Activated naive CD4-positive, alpha-beta T cell treated with anti-CD3 and anti-CD28 coated beads, Interleukin-2, amount 50 U/mL, for 16 hours (primary cell): ENCODE data around the gene RGS8.

Source experiments
- DNase-seq: peaks from one replicate; pipeline ENCODE4 v3.0.0-alpha.2; 2020

The RGS8 gene, protein sequence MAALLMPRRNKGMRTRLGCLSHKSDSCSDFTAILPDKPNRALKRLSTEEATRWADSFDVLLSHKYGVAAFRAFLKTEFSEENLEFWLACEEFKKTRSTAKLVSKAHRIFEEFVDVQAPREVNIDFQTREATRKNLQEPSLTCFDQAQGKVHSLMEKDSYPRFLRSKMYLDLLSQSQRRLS

GRCh38 chr1:182684116-182684828 is at the start of gene RGS8:
RGS8 (minus strand) TSS chr1:182684587; CDS start chr1:182669649, 14,938 bp downstream.
- DNase-seq = no peak

DNA sequence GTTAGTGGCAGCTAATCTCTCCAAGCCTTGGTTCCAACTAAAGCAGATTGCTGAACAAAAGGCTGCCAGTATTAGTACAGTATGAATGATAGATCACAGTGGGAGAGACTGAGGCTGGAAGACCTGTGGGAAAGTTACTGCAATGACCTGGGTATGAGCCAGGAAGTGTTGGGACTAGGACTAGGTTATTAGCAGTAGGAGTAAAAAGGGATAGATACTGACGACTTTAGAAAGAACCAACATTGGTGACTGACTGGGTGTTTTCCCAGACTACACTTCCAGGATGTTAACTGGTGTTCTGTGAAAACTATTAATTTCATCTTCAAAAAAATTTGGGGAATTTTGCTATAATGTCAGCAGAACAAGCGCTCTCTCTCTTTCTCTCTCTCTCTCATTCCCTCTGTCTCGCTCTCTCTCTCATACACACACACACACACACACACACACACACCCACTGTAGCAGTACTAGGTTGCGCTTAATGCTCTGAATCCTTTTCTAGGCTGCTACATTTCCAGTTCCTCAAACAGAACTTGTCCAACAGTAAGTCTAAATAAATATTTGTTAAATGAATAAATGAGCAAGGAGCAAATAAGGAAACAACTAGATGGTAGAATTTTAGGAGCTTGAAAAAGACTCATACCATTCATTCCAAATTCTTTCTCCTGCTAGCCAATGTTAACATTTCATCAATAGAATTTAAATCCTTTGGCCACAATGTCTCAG is 47.6 kb upstream of the RGS8 start:
- no peak for DNase-seq

GRCh38 chr1:182726912-182727311 is 42.5 kb upstream of the RGS8 start:
- no peak for DNase-seq

GRCh38 chr1:182725259-182726255 is 41.2 kb upstream of the RGS8 start:
- no peak for DNase-seq

DNA sequence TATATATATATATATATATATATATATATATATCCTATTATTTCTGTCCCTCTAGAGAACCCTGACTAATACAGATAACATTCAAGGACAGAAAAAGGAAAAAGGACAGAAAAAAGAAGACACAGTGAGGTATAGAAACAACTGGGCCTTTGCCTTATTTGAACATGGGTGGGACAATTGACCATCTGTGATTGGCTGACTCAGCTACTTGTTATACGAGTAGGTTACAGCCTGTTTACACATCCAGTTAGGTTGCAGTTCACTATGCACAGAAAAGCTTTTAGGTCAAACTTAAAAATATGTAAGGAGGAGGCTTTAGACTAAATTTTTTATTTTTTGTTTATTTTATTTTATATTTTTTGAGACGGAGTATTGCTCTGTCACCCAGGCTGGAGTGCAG is 39.8 kb upstream of the RGS8 start:
- DNase-seq = no peak

DNA sequence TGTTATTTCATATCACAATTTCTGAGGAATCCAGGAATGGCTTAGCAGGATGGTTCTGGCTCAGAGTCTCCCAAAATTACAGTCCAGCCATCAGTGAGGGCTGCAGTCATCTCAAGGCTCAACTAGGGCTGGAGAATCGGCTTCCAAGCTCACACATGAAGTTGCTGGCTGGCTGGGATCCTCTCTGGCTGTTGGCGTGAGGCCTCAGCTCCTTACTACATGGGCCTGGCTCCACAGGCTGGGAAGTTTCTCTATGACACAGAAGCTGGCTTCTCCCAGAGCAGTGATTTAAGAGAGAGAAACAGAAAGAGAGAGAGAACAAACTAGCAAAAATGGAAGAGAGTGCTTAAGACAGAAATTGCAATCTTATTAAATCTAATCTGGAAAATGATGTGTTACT is 38.8 kb upstream of the RGS8 start:
- DNase-seq = no peak

DNA sequence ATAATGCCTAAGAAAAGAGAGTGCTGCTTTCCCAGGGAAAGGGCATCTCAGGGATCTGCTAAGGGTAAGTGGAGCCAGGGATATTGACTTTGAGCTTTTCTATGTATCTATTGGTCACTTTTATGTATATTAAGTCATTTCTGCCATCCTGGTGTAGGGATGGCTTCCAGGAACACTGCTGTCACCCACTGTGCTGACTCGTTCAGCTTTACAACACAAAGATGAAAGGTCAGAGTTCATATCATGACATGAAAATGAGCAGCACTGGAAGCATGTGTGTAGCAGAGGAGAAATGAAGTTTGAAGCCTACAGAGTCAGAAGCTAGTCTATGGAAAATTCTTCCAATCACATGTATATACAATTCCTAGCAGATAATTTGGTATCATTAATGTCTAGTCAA is 37.1 kb upstream of the RGS8 start:
- DNase-seq = no peak

DNA sequence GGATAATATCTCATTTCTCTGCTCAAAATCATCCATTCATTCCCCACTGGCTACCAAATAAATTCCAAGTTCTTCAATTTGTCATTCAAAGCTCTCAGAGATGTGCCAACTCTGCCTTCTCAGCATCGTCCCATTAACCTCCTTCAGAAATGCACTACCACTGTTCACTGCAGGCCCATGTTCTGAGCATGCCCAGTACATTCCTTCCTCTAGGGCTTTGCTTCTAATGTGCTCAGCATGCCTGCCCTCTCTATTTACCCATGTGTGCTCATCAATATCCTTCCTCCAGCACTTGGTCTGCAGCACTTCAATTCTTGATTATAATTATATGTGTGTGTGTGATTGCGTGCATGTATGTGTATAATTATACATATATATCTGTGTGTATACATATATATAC is 36.1 kb upstream of the RGS8 start:
- no peak for DNase-seq

DNA sequence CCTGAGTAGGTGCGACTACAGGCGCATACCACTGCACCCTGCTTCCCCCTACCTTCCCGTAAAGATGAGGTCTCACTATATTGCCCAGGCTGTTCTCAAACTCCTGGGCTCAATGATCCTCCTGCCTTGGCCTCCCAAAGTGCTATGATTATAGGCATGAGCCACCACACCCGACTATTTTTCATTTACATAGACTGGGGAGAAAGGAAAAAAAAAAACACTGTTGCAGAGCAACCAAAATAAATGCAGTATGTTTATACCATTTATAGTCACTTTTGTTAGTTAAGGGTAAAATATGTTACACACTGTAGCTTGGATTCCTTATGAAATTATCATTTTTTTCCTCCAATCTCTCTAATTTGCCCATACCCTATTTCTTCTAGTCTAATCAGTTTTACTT is 35.2 kb upstream of the RGS8 start:
- DNase-seq = no peak

GRCh38 chr1:182718311-182718710 is 33.9 kb upstream of the RGS8 start:
- no peak for DNase-seq

DNA sequence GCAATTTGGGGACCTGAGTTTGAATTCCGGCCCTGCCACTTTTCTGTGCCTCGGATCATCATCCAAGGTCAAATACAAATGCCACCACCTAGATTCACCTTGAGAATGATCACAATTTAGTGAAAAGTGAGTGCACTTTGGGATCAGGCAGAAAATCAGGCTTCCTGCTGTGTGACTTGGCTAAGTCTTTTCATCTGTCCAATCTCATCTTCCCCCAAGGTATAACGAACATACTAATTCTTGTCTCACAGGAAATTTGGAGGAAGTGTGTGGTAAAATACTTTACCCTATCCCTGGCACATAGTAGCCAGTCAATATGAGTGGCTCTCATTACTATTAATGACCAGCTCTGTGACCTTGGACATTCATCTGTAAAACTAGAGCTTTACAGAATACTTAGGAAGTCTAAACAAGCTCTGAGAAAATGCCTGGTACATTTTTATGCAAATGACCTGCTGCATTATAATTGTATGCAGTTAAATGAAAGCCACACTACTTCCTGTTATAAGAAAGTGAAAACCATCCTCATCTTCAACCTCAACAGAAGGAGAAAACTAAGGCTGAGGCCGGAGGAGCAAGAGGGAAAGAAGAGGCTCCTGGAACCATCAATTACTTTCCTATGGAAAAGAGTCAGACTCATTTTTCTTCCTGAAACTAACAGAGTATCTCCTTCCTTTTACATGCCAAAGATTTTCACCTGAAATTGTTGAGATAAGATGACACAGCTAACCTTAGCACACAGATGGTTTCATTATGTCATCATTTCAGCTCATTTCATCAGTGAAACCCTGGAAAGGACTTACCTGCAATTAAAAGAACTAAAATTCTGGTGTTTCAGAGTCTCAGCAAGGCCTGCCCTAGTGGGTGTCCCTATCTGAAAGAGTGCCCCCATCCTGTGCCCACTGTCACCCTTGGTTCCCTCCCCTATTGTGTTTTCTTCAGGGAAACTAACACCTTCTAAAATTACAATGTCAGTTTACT is 32.6 kb upstream of the RGS8 start:
- no peak for DNase-seq

DNA sequence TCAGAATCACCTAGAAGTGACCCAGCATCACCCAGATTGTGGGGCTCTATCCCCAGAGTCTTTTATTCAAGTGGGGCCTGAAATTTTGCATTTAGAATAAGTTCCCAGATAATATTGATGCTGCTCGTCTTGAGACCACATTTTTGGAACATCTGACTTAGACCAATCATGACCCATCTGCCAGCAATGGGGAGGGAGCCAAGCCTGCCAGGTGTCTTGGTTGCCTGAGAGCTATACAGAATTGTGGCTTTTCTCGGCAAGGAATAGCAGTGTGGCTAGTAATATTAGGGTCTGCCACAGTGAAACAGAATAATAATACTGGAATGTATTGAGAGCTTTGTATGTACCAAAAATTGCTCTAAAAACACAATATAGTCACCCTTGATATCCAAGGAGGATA is 31.1 kb upstream of the RGS8 start:
- DNase-seq = no peak

GRCh38 chr1:182714546-182714945 is 30.2 kb upstream of the RGS8 start:
- no peak for DNase-seq

- no peak for DNase-seq
Observed at GRCh38 chr1:182713939-182714338, 29.6 kb upstream of the RGS8 start.

DNA sequence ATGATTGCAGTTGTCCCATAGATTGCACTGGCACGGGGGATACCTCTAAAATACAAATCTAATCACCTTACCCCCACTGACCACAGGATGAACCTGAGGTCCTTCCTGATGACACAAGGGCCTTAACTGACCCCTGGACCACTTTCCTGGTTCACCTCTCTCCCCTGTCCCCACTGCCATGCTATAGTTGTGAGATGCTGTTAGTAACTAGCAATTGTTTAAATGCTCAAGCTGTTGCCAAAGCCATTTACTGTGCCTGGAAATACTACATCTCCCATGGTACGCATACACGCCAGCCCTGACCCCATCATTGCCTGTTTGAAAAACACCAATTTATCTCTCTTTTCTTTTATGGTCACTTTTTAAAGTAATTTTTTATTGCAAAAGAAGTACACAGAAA is 29.1 kb upstream of the RGS8 start:
- DNase-seq = no peak

DNA sequence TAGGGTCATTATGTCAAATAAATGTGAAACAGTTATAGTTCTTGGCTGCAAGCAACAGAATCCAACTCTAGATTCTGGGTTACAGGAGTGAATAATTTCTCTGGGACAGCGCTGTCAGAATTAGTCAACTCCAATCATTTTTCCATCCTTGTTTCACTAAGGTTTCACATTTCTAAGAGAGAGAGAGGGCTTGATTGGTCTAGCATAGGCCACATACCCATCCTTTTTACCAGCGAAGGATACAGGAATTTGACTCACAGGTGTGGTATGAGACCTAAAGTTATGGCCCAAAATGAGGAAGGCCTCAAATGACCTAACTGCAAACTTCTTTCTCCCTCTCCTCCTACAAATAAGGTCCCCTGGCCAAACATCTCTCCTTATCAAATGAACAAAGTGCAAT is 25.5 kb upstream of the RGS8 start:
- DNase-seq = no peak

GRCh38 chr1:182709225-182709764 is 24.9 kb upstream of the RGS8 start:
- DNase-seq = no peak

- DNase-seq = no peak
Observed at GRCh38 chr1:182707122-182707521, 22.7 kb upstream of the RGS8 start.

- DNase-seq = no peak
Observed at GRCh38 chr1:182704677-182705076, 20.3 kb upstream of the RGS8 start.

- DNase-seq = no peak
Observed at GRCh38 chr1:182703539-182703938, 19.2 kb upstream of the RGS8 start.

- no peak for DNase-seq
Observed at GRCh38 chr1:182702826-182703524, 18.6 kb upstream of the RGS8 start.
